ENCODE data around the gene DTNBP1.

Gene DTNBP1

DNA sequence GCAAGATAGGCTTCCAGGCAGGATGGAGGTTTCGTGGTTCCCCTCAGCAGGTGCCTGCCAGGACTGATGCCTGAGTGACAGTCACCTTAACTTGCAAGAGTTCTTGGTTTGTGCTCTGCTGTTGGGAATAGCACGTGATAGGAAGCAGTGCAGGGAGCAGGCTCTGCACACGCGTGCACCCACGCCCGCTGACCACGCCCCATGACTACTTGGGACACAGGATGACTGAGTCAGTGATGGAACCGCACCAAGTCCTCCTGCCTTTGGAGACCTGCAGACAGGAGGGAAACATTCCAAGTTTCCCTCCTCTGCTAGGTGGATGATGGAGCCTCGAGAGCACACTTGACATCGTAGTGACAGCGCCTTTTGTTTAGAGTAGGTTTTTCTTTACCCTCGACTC is 164.2 kb downstream of the DTNBP1 start:
- peak; percentile 29 for DNase-seq

DNA sequence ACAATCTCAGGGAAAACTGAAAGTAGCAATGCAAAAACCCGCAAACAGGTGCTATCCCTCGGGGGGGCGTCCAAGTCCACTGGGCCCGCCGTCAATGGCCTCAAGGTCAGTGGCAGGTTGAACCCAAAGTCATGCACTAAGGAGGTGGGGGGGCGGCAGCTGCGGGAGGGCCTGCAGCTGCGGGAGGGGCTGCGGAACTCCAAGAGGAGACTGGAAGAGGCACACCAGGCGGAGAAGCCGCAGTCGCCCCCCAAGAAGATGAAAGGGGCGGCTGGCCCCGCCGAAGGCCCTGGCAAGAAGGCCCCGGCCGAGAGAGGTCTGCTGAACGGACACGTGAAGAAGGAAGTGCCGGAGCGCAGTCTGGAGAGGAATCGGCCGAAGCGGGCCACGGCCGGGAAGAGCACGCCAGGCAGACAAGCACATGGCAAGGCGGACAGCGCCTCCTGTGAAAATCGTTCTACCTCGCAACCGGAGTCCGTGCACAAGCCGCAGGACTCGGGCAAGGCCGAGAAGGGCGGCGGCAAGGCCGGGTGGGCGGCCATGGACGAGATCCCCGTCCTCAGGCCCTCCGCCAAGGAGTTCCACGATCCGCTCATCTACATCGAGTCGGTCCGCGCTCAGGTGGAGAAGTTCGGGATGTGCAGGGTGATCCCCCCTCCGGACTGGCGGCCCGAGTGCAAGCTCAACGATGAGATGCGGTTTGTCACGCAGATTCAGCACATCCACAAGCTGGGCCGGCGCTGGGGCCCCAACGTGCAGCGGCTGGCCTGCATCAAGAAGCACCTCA is 166.3 kb downstream of the DTNBP1 start:
- DNase-seq = no peak

DNA sequence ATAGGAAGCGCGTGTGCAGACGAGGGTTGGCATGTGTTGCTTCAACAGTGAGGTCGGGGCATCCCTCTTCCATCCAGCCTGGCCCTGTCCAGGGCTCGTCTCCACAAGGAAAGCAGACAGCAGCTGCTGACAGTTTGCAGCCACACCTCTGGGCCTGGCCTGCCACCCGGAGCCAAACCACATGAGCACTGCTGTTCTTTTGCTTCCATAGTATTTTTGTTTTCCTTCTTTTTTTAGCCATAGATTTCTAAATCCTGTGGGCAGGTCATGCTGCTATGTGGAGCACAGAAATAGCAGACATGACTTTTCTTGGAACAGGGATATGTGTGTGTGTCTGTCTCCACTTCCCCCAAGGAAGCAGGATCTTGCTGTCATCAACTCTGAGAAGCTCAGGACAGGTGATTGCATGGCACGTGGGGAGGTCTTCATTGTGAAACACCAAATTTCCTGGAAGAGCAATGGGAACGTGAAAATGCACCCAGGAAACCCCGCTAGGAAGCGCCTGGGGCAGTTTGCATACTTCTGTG is 167.4 kb downstream of the DTNBP1 start:
- no peak for DNase-seq

DNA sequence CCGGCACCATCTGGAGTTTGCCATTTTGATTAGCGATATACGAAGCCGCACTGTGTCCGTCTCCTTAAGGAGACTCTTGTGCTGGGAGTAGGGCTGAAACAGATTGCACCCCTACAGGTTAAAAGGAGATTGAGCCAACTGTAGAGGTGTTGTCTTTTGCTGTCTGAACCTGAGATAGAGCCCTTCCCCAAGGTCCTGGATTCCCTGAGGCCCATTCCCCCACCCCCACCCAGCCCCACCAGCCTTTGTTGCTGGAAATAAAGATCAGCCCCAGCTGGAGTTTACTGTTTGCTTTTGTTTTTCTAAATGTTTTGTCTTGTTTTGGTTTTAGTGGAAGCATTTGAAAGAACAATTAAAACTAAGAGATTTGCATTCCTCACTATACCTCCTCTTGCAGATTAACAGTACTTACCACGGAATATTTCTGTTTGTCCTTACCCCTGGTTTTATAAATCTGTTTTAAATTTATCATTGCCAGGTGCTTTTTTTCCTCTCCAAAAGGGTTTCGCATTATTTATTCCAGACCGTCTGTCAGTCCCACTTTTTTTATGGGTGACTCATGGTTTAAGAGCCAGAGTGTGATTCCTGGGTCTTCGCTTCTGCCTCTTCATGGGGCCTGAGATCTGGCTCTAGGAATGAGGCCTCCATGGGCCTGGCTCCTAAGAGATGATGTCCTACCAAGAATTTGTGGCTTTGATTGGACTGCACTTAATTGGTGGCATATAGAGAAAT is 169.2 kb downstream of the DTNBP1 start:
- DNase-seq = no peak

DNA sequence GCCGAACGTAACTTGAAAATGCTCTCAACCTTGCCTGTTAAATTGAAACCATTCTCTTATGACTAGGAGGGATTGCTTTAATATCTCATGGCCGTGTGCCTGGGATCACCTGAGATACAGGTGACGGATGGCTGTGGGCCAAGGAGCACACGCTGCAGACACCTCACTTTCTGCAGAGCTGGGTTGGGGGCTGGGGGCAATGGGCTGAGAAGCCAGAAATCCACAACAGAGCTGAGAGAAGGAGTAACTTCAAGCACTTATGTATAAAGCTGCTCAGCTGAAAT is 170.9 kb downstream of the DTNBP1 start:
- DNase-seq = no peak

DNA sequence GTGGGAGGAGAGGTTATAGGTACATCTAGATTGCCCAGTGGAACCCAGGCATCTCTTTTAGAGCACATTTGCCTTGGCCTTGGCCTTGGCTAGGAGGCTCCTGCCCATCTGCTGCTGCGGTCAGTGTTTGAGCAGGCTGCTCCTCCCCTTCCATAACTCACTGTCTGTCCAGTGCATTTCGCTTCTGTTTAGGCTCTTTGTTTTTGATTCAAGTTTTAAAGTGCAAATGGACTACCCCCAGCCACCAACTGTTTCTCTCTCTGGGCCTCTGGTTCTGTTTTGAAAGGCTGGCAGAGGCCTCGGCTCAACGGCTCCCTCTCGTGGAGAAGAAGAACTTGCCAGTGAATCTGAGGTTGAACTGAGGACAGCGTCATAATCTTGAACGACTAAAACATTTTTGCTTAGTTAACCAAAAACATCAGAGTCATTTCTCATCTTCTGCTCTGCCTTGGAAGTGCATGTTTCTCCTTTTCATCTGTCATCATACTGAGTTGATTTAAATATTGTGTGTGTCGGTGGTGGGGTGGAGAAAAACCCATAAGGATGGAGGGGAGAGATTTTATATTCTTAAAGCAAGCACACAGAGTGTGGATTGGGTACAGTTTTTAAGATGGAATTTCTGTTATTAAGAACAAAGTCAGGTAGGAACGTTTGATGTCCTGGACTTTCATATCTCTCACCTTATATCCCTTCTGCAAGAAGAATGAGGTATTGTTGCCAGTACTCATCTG is 171.4 kb downstream of the DTNBP1 start:
- peak; percentile 84 for DNase-seq

DNA sequence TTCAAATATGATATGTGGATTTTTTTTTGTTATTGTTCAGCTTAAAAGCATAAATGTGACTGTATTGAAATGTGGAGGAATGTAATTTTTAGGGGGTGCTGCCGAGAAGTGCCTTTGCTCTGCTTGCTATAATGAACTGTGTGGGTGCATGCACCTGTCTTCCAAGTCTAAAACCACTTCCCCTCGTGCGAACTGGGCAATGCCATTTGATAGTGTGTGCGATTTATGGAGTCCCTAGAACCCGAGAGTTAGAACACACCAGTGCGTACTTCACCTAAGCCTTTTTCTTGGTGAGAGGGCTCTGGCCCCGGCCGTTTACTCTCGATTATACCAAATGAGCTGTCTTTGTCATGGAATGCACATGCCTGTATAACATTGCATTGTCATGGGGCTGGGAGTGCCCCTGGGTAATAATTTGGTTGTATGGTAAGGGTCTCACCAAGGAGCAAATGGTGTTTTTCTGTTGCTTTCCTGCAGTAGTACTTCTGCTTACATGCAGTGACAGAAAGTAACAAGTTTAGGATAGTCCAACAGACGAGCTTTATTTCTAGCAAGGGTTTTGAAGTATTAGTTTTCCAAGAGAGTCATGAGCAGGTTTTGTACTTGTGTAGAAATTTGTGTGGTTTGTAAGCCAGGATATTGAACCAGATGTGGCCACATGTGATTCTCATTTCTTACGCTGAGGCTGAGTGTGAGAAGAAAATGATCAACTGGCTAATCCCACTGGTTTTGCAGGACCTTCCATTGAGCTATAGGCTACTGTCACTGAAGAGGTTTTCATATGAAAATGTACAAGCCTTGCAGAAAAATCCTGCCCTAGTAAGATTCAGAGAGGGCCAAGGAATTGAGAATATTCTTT is 172.4 kb downstream of the DTNBP1 start:
- DNase-seq = no peak

DNA sequence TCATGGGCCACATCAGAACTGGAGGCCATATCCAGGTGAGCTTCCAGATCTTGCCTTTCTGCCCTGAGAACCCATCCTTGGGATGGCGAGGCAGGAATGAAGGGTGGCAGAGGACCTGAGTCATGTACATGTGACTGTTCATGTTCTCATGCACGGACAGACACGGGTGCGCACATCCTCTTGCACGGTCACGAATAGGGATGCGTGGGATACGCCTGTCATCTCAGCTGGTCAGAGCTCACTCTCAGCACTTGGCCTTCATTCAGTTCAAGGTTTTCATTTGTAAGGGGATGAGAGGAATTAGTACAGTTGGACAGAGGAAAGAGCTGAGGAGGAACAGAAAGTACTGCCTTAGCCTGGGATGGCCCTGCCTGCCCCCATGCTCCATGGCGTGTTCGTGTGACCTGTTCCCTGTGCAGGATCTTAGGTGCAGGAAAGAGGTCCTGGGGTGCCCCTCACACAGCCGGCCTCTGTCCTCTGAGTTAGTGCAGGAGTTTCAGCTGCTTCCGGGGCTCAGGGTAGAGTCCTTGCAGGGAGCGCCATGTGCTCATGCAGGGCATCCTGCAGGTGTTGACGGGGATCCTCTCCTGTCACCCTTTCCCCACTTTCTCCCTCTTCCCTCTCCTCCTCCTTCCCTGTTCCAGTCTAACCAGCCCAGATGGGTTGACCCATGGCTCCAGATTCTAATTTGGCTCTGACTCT is 173.4 kb downstream of the DTNBP1 start:
- DNase-seq = no peak

DNA sequence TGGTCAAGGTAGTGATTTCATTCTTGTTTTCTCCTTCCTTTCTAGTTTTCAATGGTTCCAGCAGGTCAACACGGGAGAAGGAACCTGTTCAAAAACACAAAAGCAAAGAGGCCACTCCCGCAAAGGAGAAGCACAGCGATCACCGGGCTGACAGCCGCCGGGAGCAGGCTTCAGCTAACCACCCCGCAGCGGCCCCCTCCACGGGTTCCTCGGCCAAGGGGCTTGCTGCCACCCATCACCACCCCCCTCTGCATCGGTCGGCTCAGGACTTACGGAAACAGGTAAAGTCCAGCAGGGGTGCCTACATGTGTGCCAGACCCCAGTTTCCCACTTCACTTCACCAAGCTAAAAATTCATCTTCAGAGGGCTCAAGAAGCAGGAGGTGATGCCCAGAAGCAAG is 175.6 kb downstream of the DTNBP1 start:
- no peak for DNase-seq

DNA sequence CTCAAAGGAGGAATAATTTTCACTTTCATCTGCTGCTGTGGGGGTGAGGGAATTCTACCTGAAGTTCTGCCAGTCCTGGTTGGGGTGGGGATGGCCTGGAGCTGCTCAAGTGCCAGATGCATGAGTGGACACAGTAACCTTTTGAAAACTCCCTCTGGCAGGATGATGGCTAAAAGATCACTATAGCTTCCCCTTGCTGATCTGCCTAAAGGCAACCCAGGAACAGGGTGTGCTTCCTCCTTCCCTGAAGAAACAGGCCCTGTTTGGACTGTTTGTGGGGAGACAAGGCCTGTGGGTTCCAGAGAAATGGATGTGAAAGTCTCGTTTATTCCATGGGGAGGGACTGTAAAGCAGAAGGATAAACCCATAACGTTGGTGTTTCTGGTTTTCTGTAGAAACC is 176.9 kb downstream of the DTNBP1 start:
- no peak for DNase-seq

DNA sequence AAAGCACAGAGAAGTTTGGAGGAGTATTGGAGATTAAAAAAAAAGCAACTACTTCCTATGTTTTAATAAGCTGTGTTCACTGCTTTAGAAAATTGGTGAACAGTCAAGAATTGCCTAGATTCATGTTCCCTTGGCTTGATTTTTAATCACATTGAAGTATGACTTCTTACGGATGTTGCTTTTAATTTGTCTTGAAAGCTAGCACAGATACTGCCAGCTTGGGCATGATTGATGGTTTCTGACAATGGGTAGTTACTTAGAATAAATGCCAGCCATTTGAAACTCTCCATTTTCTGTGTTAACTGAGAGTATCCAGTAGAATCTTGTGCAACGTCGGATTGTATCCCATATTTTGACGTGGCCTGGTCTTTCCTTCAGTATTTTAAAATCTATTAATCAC is 178.0 kb downstream of the DTNBP1 start:
- DNase-seq = no peak

DNA sequence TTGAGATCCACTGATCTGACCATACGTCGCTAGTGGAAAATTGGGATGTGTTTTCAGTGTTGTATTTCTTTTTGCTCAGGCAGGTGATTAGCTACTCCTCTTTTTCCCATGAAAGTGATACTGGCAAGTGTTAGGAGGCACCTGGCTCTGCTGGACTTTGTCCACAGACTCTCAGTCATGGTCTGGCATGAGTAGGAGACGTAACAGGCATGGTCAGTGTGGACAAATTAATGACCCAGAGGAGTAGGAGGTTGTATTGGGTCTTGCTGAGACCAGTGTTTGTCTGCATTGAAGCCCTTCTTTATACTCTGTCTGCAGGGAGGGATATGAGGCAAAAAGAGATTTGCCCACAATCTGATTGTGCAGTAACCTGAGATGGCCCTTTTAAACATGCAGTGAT is 178.7 kb downstream of the DTNBP1 start:
- no peak for DNase-seq

DNA sequence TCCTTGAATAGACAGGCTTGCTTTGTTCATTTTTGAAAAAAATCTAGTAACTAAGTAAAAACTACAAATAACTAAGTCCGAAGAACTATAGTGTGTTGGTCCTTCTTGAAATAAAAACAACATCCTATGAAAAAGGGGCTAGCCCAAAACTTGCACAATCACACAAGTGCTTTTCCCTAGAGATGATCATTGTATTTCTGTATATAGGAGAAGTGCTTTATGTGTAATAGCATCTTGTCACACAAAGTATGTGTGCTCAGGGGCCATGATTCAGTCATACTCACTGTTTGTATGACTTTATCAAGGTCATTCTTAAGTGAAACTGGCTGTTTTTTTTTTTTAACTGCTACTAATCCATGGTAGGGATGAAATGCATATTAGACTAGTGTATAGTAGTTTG is 179.8 kb downstream of the DTNBP1 start:
- no peak for DNase-seq

DNA sequence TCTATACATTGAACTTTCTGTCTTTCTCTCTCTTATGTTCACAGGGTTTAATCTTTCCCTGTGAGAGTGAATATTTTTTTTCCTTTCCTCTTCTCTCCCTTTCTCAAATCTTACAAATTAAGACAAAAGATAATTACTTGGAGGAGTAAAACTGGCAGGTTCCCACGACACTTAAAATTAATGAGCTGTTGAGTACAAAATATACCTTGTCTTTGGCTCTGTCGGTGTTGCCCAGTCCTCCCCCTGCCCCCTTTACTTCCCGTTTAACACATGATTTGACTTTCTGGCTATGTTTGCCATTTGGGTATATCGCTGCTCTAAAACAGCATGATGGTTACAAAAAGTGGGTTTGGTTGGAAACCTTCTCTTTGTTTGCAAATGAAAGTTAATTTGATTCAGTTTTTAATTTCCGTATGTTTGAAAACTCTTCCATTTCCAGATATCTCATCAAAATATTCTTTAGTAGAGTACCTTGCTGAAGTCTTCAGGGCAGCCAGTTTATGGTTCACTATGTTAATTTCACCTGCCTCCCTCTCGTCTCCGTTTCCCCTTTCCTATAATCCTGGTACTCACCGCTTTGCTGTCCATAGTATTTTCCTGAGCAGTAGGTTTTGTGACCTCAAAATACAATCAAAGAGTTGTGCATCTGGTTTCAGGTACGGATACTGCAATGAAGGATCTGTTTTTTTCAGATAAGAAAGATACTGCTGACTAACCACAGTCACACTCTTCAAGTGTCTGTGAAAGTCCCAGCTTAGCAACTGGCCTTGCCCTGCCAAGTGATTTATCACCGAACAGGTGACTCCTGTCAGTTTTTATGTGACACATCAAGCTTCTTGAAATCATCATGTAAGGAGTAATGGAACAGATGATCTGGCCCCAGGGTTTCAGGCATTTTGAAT is 181.2 kb downstream of the DTNBP1 start:
- DNase-seq = peak; percentile 85

DNA sequence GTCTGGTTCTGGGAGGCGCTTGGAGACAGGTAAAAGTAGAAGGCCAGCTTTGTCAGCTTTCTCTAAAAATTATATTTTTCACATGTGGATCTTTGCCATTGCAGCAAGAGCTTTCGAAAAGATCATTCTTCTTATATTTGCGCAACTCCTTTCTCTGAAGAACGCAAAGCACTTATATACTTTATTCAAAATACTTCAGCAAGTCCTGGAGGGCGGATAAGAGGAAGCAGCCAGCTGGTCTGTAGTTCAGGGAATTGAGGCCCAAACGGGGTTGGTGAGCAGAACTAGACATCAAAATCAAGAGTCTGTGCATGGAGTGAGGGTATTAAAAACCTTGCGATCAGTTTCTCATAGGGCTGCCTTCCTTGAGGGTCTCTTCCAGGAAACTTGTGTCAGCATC is 182.3 kb downstream of the DTNBP1 start:
- peak; percentile 28 for DNase-seq

DNA sequence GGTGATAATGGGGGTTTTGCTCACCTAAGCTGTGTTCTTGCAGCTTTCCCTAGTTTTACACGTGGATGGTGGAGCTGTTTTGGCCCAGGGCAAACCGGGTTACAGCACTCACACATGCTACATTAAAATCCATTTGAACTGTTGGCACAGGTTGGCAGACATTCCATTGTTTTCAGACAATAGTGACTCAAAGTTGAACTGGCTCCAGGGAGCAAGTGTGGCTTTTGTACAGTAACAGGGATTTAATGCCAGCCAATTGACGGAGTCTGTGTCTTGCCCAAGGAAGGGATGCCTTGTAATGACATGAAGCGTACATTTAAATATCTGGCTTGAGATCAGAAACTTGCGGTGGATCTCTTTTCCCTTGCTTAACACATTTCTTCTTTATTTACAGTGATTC is 183.1 kb downstream of the DTNBP1 start:
- no peak for DNase-seq

DNA sequence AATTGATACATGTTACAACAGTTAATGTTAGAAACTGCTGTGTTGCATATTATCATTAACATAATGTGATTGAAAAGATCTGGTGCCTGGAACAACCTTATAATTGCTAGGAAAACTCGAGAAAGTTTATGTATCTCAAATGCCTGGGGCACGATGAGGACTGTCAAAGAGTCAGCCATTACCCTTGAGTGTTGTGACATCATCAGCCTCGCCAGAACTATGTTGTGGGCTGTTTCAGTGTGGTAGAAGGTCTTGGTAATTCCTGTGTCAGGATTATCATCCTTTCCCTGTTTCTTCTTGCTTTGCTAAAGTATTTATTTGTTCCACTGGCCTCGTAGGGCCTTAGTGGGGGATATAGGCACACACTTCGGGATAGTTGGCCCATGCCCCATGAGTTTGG is 185.1 kb downstream of the DTNBP1 start:
- no peak for DNase-seq

DNA sequence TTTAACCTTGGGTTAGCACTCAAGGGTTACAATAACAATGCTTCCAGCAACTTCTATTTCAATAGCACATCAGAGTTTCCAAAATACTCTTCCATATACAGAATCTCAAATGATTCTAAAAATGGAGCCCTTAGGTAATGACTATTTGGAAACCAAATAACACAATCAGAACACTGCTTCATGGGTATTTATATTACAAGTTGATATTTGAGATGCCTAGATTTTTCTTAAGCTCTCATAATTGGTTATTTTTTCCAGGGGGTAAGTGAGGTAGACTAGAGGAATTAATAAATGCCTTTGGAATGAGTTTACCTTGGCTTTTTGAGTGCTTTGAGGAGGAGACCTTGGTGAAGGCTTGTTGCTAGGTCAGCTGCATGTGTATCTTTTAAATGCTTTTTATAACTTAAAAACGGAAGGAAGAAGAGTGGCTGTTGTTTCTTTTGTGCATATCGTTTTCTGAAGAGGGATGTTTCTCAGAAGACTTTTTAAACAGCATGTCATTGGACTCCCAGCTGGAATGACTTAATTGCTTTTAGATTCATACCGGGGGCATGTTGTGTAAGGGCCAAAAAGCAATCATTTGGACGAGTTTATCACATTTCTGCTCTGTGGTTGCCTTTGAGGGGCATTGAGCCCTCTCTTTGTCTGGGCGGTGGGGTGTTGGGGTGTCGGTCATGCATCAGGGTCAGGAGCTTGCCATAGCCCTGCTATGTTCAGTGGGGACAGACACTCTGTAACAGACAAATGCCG is 186.0 kb downstream of the DTNBP1 start:
- no peak for DNase-seq

DNA sequence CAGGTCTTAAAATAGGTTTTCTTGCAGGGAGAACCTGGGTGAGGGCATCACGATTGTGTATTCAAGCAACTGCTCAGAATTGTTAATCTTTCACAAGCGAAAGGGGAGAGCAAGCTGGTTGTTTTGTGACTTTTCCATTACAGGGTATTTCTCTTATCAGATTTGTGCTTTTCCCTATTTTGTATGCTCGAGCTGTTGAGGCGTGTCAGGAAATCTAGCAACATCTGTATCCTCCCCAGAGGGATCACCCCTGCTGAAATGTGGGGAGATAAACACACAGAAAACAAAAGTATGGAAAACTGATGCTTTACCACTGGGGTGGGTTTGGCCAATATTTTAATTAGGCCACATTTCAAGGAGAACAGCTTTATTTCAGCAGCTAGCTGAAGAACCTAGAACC is 187.0 kb downstream of the DTNBP1 start:
- DNase-seq = no peak

DNA sequence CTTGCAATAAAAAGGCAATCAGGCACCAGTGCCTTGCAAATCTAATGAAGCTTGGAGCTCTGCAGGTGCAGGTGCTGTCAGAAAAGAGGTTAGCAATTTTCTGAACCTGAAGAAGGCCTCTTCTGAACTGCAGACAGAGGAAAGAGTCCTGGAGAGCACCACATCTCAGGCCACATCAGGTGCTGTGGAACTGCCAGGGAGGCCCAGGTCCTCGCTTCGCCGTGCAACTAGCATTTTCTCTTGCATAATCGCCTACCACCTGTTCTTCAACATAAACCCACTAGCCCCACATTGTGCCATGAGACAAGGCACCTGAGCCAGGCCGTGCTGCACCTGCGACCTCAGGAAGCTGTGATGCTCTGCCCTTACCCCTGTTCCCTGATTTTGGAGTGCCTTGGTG is 187.6 kb downstream of the DTNBP1 start:
- no peak for DNase-seq
